GM18951 (cell line): ENCODE measurements around the gene POMT1.

Experiments used
- POLR2A ChIP-seq: IDR thresholded peaks from 4 replicates; pipeline ENCODE4 v1.6.1; 2011; ENCODE audit warnings: mild to moderate bottlenecking; ENCODE audit not compliant: insufficient read length, insufficient read depth; ENCODE audit errors: extremely low read depth
- in situ Hi-C: fragments of 300-500 bp; cut with MboI; formaldehyde crosslinking; loops from one replicate; pipeline ENCODE4 v1.12.0; 2022; ENCODE audit warnings: low sequenced_read_pairs, mixed read lengths, inconsistent platforms; ENCODE audit not compliant: unreplicated experiment

The POMT1 gene

GRCh38 chr9:131521203-131521602 lies 18.5 kb downstream of the POMT1 start:
- in situ Hi-C loops = no loop called here
- TF ChIP-seq POLR2A = no peak

DNA sequence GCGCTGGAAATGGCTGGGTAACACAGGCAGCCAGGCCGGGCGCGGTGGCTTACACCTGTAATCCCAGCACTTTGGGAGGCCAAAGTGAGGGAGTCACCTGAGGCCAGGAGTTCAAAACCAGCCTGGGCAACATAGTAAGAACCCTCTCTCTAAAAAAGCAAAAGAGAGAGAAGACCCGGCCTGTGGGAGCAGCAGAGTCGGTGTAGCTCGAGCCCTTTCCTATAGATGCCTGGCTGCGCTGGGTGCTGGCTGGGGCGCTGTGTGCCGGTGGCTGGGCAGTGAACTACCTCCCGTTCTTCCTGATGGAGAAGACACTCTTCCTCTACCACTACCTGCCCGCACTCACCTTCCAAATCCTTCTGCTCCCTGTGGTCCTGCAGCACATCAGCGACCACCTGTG lies 19.1 kb downstream of the POMT1 start:
- TF ChIP-seq POLR2A = no peak
- in situ Hi-C loops = no loop called here

DNA sequence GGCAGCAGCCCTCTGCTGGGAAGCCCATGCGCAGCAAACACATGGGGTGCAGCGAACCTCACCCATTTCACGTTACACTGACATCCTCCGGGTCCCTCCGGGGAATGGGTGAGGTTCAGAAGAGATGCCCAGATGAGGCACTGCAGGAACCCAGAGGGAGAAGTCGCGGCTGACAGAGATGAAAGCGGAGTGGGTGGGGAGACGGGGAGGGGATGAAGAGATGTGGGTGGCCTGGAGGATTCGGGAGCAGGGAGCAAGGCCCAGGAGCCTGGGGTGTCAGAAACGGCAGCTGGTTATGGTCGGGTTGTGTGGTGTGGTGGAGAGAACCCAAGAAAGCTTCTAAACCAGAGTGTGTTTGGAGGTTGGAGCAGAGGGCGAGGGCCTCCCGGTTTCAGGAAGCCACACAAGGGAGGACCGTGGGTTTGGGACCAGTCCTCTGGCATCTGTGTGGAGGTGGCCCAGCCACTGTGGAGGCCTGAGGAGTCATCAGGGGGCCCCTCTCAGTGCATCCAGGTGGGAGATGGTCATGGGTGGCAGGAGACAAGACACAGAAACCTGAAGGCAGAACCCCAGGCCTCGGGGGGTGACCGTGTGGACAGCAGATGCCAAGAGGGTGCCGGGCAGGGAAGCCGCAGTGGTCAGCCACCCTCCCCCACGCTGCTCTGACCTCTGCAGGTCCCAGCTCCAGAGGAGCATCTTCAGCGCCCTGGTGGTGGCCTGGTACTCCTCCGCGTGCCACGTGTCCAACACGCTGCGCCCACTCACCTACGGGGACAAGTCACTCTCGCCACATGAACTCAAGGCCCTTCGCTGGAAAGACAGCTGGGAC lies 19.8 kb downstream of the POMT1 start:
- no peak for TF ChIP-seq POLR2A
- in situ Hi-C loops = no loop called here

- in situ Hi-C loops = no loop called here
- TF ChIP-seq POLR2A = no peak
Measured at GRCh38 chr9:131523086-131523388, 20.3 kb downstream of the POMT1 start.

GRCh38 chr9:131523451-131524435 lies 21.0 kb downstream of the POMT1 start:
- no peak for TF ChIP-seq POLR2A
- in situ Hi-C loops = no loop called here

DNA sequence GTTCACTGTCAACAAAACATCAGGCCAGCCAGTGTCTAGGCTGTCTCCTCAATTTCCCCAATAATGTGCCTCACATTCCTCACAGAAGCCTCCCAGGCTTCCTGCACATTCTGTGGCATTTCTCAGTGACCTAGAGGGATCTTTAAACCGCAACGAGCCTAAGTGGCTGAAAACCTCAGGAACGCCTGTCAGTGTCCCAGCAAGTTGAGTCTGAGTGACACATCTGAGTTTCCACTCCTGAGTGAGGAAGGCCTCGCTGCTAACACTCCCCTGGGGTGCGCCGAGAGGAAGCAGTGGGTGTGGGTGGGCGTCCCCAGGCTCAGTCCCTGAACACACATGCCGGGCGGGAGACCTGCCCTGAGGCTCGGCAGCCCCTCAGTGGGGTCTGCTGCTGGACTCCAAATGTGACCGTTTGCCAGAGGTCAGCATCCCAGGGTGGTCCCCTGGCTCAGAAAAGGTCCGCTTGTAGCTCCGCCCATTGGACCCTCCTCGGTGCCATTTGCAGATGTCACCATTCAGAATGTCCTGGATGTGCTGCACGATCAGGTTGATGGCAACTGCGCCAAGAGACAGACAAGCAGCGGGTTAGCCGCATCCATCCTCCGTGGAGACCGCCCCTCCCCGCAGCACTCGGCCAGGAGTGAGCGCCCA lies 22.1 kb downstream of the POMT1 start:
- no peak for TF ChIP-seq POLR2A
- in situ Hi-C loops = no loop called here

DNA sequence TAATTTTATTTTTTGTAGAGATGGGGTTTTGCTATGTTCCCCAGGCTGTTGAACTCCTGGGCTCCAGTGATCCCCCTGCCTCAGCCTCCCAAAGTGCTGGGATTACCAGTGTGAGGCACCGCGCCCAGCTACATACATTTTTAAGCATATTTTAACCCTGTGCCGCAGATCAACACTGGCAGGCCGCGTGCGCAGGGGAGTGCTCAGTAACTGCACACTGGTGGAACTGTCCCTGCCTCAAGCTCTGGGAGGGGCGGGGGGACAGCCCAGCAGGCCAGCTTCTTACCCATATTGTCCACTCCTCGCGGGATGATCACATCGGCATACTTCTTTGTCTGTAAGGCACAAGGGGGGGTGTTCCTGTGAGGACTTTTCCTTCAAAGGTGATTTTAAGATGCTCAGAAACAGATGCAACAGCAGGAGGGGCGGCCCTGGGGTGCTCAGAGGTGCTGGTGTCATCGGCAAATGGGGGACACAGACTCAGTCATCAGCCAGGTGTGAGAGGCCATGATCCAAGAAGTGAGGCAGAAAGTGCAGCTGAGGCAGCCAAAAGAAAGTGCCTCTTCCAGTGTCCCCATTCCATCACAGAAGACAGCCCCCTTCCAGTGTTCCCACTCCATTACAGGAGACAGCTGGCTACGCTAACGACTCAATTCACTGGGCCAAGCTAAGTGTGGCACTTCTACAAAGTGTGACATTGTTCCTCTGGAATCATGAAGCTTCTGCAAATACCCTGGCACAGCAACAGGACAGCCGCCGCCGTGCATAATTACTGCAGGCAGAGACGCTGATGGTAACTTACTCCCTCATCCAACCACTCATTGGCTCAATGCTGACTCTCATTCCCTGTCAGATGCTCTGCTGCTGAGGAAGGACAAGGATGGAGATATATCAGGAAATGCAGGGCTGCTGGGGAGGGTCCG lies 23.2 kb downstream of the POMT1 start:
- in situ Hi-C loops = no loop called here
- TF ChIP-seq POLR2A = no peak

GRCh38 chr9:131528186-131528585 lies 25.5 kb downstream of the POMT1 start:
- TF ChIP-seq POLR2A = no peak
- in situ Hi-C loops = no loop called here

DNA sequence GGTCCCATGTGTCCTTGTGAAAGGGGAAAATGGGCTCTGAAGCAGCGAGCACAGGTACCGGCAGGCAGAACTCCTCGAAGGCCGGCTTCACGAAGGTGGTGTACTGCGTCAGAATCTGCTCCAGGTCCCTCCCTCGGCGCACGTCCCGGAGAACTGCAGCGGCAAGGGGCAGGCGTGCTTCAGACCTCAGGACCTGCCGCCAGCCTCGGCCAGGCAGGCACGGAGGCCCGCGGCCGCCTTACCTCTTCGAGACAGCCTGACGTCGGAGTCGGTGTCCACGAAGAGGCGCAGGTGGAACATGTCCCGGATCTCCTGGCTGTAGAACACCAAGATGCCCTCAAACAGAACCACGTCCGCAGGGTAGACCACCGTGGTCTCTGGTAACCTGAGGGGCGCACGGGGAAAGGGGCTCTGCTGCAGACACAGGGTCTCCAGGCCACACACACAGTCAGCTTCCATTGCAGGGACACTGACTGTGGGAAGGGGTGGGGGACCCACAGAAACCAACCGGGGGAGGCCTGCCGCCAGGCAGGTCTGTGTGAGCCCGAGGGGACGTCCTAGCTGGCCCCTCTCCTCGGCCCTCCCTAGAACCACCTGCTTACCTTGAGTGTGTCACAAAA lies 26.3 kb downstream of the POMT1 start:
- no peak for TF ChIP-seq POLR2A
- in situ Hi-C loops = no loop called here

GRCh38 chr9:131529597-131530545 lies 27.2 kb downstream of the POMT1 start:
- in situ Hi-C loops = no loop called here

GRCh38 chr9:131530546-131530919 lies 27.8 kb downstream of the POMT1 start:
- in situ Hi-C loops = no loop called here
- no peak for TF ChIP-seq POLR2A

More at GRCh38 chr9:131529597-131530545, 27.2 kb downstream of the POMT1 start:
- no peak for TF ChIP-seq POLR2A
